Endothelial cell of umbilical vein (primary cell): ENCODE measurements around the gene RAB24. TPM values are rescaled to one million over a fixed set of nuclear protein-coding genes. Genes with fewer than 3 reads are reported as not detected.
"Not testable (repeated sequence)": the region's sequence is repeated elsewhere in the genome, so short reads cannot be mapped to it uniquely, and the experiment has no call there.

Experiments
- BruUV-seq: library from RNA; stranded (reverse); fragments of 400-500 nt; replicated peaks from 2 replicates; lab custom pipeline; 2021; lab: Mats Ljungman, UMichigan
- CTCF ChIA-PET: fragments of 300-600, 350-600 bp; sonication (Branson Sonifier 250); formaldehyde crosslinking; loops from one replicate; lab custom pipeline; 2021; ENCODE audit warnings: antibody characterized with exemption, inconsistent platforms; lab: Charles Lee
- POLR2A ChIA-PET: fragments of 300-600, 350-600 bp; sonication (Branson Sonifier 250); formaldehyde crosslinking; loops from one replicate; lab custom pipeline; 2021; ENCODE audit warnings: antibody characterized with exemption, inconsistent platforms; lab: Charles Lee
- DNase-seq: peaks from one replicate; pipeline ENCODE4 v3.0.0-alpha.2; 2011; ENCODE audit warnings: low read depth, low spot score
- FAIRE-seq: peaks from 2 replicates; lab custom pipeline; 2011; peaks lifted over from hg19 to GRCh38; lab: Jason Lieb, UNC
- H2AFZ ChIP-seq: 2 replicates; pipeline ENCODE4 v1.6.0; 2012; ENCODE audit warnings: low read depth, low read length, control low read depth, inconsistent platforms
- H3K27ac ChIP-seq: 2 replicates; pipeline ENCODE4 v1.5.1; 2011; ENCODE audit warnings: low read depth, mild to moderate bottlenecking, control low read depth, low read length, moderate library complexity; ENCODE audit not compliant: insufficient read depth
- H3K27me3 ChIP-seq, 2 experiments: 2 replicates each; pipeline versions ENCODE4 v1.6.0 to v1.6.1; 2011; ENCODE audit warnings: low read length in 2 of 2, mixed read lengths in 1 of 2; ENCODE audit not compliant: control insufficient read depth in 2 of 2, insufficient read depth in 2 of 2
- H3K36me3 ChIP-seq, 2 experiments: 2 replicates in 1 of 2; 3 replicates in 1 of 2; pipeline ENCODE4 v1.5.1; 2011; ENCODE audit warnings: low read length in 2 of 2, mild to moderate bottlenecking in 1 of 2, moderate library complexity in 1 of 2; ENCODE audit not compliant: control insufficient read depth in 2 of 2, insufficient read depth in 2 of 2; ENCODE audit errors: extremely low read depth in 1 of 2
- H3K4me1 ChIP-seq: 3 replicates; pipeline ENCODE4 v1.5.1; 2011; ENCODE audit warnings: mild to moderate bottlenecking, low read length; ENCODE audit not compliant: control insufficient read depth, insufficient read depth; ENCODE audit errors: extremely low read depth
- H3K4me2 ChIP-seq: 2 replicates; pipeline ENCODE4 v1.6.1; 2011; ENCODE audit warnings: low read length, control low read depth, mixed read lengths; ENCODE audit not compliant: insufficient read depth
- H3K4me3 ChIP-seq, 3 experiments: fragments of 200-600 bp in 1 of 3; sonication (generic), shearing (Covaris generic) in 1 of 3; replicated peaks in 1 of 3; 2 replicates each; pipeline ENCODE4 v1.5.1; 2011 to 2016; ENCODE audit warnings: control low read depth in 3 of 3, low read length in 3 of 3, mild to moderate bottlenecking in 2 of 3, inconsistent platforms in 1 of 3, low read depth in 1 of 3, moderate library complexity in 1 of 3; ENCODE audit not compliant: insufficient read depth in 1 of 3
- H3K79me2 ChIP-seq: 2 replicates; pipeline ENCODE4 v1.6.0; 2012; ENCODE audit warnings: low read length, inconsistent platforms; ENCODE audit not compliant: control insufficient read depth, insufficient read depth
- H3K9ac ChIP-seq: replicated peaks from 2 replicates; pipeline ENCODE3; 2011; ENCODE audit warnings: low read length, control low read depth; ENCODE audit not compliant: insufficient read depth; ENCODE audit errors: extremely low read depth
- H3K9me1 ChIP-seq: replicated peaks from 3 replicates; pipeline ENCODE4 v1.6.0; 2011; ENCODE audit warnings: mild to moderate bottlenecking, low read length; ENCODE audit not compliant: control insufficient read depth, insufficient read depth; ENCODE audit errors: extremely low read depth
- H3K9me3 ChIP-seq: replicated peaks from 2 replicates; pipeline ENCODE4 v1.5.1; 2012; ENCODE audit warnings: low read length, inconsistent platforms; ENCODE audit not compliant: control insufficient read depth, insufficient read depth
- H4K20me1 ChIP-seq: replicated peaks from 2 replicates; pipeline ENCODE3; 2011; ENCODE audit warnings: mild to moderate bottlenecking, low read length; ENCODE audit not compliant: control insufficient read depth, insufficient read depth; ENCODE audit errors: extremely low read depth
- CTCF ChIP-seq, 2 donors: IDR thresholded peaks; 1 replicate in 1 of 2; 2 replicates in 1 of 2; pipeline ENCODE4 v1.5.1; 2011; ENCODE audit warnings: low read length in 2 of 2, mild to moderate bottlenecking in 2 of 2, moderate library complexity in 2 of 2, control low read depth in 1 of 2, inconsistent platforms in 1 of 2, low read depth in 1 of 2; ENCODE audit not compliant: insufficient read depth in 1 of 2; ENCODE audit errors: extremely low read depth in 1 of 2
- EZH2 ChIP-seq: IDR thresholded peaks from 2 replicates; pipeline ENCODE4 v1.6.1; 2012; ENCODE audit warnings: borderline replicate concordance, low read depth, mild to moderate bottlenecking, moderate library complexity, low read length, inconsistent platforms; ENCODE audit not compliant: severe bottlenecking
- FOS ChIP-seq: IDR thresholded peaks from 2 replicates; pipeline ENCODE4 v1.6.1; 2011; ENCODE audit warnings: mild to moderate bottlenecking, low read length, moderate library complexity, borderline replicate concordance; ENCODE audit not compliant: insufficient read depth
- GATA2 ChIP-seq: IDR thresholded peaks from 2 replicates; pipeline ENCODE4 v1.7.0; 2011; ENCODE audit warnings: low read depth, mild to moderate bottlenecking, moderate library complexity, mixed read lengths, low read length; ENCODE audit not compliant: insufficient read length, insufficient read depth
- JUN ChIP-seq: IDR thresholded peaks from 2 replicates; pipeline ENCODE4 v1.6.1; 2011; ENCODE audit warnings: borderline replicate concordance, low read depth; ENCODE audit not compliant: insufficient read length, insufficient read depth
- MYC ChIP-seq: IDR thresholded peaks from one replicate; pipeline ENCODE4 v1.6.1; 2011; ENCODE audit warnings: mild to moderate bottlenecking, low read depth, low read length
- POLR2A ChIP-seq: IDR thresholded peaks from 2 replicates; pipeline ENCODE4 v1.6.1; 2012; ENCODE audit warnings: low read depth, mild to moderate bottlenecking, control low read depth, low read length
- POLR2AphosphoS5 ChIP-seq: IDR thresholded peaks from 2 replicates; pipeline ENCODE4 v1.6.1; 2012; ENCODE audit warnings: low read depth, mild to moderate bottlenecking, control low read depth, low read length, moderate library complexity; ENCODE audit not compliant: insufficient read depth
- dilution Hi-C: fragments of 300-500 bp; cut with MboI; formaldehyde crosslinking; loops from one replicate; pipeline ENCODE4 v1.15.0; 2019; ENCODE audit warnings: low sequenced_read_pairs; ENCODE audit not compliant: extremely low pct_ligation_motif_present
- intact Hi-C: fragments of 100-400 bp; cut with micrococcal nuclease; formaldehyde crosslinking; loops from one replicate; pipeline ENCODE4 v1.10.0; 2022
- polyA plus RNA-seq, 4 experiments: library from polyadenylated mRNA; depleted of rRNA in 3 of 4; stranded (reverse) in 3 of 4; unstranded in 1 of 4; fragments of >200 nt; gene quantifications; 2 replicates each; pipeline versions ENCODE4 v1.2.1 to v1.2.3, GENCODE V29; 2011 to 2012; ENCODE audit warnings: missing spikeins in 1 of 4
- total RNA-seq: library from RNA; stranded (reverse); gene quantifications from 2 replicates; pipeline ENCODE4 v1.2.3, GENCODE V29; 2021
- TF ChIP-seq, protein P1 (sequence below): IDR thresholded peaks from 2 replicates; pipeline ENCODE4 v1.6.1; 2011; ENCODE audit not compliant: insufficient read depth, insufficient read length

The RAB24 gene
- total and polyA plus RNA-seq, 2 donors (not counting 3 experiments of a cell fraction or from before 2014, with no cell fraction given), result 20.7 to 44.0 TPM

GRCh38 chr5:177343777-177344176, 40.3 kb upstream of the RAB24 start:
- peaks cover 56% of the 10 kb centered on the region for H3K79me2 ChIP-seq
- no peak for TF ChIP-seq POLR2AphosphoS5
- no peak for TF ChIP-seq JUN
- no peak for TF ChIP-seq POLR2A
- TF ChIP-seq, protein P1, sequence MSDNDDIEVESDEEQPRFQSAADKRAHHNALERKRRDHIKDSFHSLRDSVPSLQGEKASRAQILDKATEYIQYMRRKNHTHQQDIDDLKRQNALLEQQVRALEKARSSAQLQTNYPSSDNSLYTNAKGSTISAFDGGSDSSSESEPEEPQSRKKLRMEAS, result no peak
- TF ChIP-seq GATA2, result no peak
- TF ChIP-seq MYC, result no peak
- TF ChIP-seq CTCF (IDR thresholded peaks at IDR 0.05; ENCODE audit: extremely low read depth in 1 of 2, insufficient read depth in 1 of 2, low read depth in 1 of 2, low read length in 2 of 2), result no peak
- TF ChIP-seq FOS, result no peak
- no peak for TF ChIP-seq EZH2
- no peak for FAIRE-seq
- H3K27me3 ChIP-seq, result no peaks in the 10 kb centered on the region
- H3K27ac ChIP-seq, result no peak overlapping the region
- no peak overlapping the region for H3K4me2 ChIP-seq
- H3K9ac ChIP-seq, result no peak overlapping the region
- dilution Hi-C loops, result no loop called here
- no peaks in the 10 kb centered on the region for H3K9me3 ChIP-seq
- ChIA-PET CTCF (interaction anchor here (0.7 to 1.8 kb wide), 4 partner anchors 15 to 358 kb away, joined by 3 to 5 read pairs (median 4); no protein-coding TSS in a partner anchor), POLR2A (no interaction called here)
- no peak overlapping the region for H3K4me3 ChIP-seq
- intact Hi-C loops, result no loop called here
- H2AFZ ChIP-seq, result no peak overlapping the region
- DNase-seq, result no peak
- H3K4me1 ChIP-seq, result no peaks in the 10 kb centered on the region
- H3K36me3 ChIP-seq, result peaks cover 8 to 13% of the 10 kb centered on the region in 2 experiments
- no peaks in the 10 kb centered on the region for H3K9me1 ChIP-seq
- BruUV-seq, result no TSS peak
- peaks cover 3% of the 10 kb centered on the region for H4K20me1 ChIP-seq

GRCh38 chr5:177343000-177343399, 39.5 kb upstream of the RAB24 start:
- POLR2A ChIA-PET, result not testable (repeated sequence)

More at GRCh38 chr5:177343000-177343399, 39.5 kb upstream of the RAB24 start:
- CTCF ChIA-PET, result interaction anchor here (1.1 kb wide), 1 partner anchor 28 kb away, joined by 3 read pairs; no protein-coding TSS in a partner anchor
- H3K36me3 ChIP-seq, result peaks cover 8 to 21% of the 10 kb centered on the region in 2 experiments
- intact Hi-C loops, H3K9ac ChIP-seq, H3K4me3 ChIP-seq, BruUV-seq, H4K20me1 ChIP-seq, DNase-seq, H3K9me3 ChIP-seq, dilution Hi-C loops, H3K4me2 ChIP-seq, H3K4me1 ChIP-seq, H2AFZ ChIP-seq, FAIRE-seq, H3K27me3 ChIP-seq, H3K27ac ChIP-seq, H3K9me1 ChIP-seq: not testable (repeated sequence)
- H3K79me2 ChIP-seq, result peaks cover 51% of the 10 kb centered on the region
